ENCODE results near the gene HOXD4. TPM values are rescaled to one million over a fixed set of nuclear protein-coding genes. Genes with fewer than 3 reads are reported as not detected.

HOXD4 gene
- total and polyA plus RNA-seq, 12 donors, result 0.13 to 1.6 (median 0.40) TPM; not detected in 2

DNA sequence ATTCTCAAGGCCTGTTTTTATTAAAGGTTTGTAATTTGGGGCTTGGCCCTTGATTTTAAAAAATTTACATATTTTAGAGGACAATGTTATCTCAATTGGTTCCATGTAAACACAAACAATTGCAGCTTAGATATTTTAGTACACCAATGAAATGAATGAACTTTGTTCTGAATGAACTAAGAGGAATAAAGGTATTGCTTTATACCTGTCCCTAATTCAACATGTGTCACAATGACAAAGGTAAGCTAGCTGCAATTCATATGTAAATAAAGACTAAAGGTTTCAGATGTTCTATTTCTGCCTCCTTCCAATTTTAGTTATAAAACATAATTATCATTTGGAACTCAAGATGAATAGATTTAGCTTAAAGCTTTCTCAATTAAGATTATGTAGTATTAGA is 48.6 kb downstream of the HOXD4 start:
- H3K4me1 ChIP-seq, result no peaks in the 10 kb centered on the region
- no peaks in the 10 kb centered on the region for H3K36me3 ChIP-seq
- H3K9me3 ChIP-seq, result peaks cover 0 to 8% (median 0%) of the 10 kb centered on the region in 11 donors
- TF ChIP-seq, protein P1, sequence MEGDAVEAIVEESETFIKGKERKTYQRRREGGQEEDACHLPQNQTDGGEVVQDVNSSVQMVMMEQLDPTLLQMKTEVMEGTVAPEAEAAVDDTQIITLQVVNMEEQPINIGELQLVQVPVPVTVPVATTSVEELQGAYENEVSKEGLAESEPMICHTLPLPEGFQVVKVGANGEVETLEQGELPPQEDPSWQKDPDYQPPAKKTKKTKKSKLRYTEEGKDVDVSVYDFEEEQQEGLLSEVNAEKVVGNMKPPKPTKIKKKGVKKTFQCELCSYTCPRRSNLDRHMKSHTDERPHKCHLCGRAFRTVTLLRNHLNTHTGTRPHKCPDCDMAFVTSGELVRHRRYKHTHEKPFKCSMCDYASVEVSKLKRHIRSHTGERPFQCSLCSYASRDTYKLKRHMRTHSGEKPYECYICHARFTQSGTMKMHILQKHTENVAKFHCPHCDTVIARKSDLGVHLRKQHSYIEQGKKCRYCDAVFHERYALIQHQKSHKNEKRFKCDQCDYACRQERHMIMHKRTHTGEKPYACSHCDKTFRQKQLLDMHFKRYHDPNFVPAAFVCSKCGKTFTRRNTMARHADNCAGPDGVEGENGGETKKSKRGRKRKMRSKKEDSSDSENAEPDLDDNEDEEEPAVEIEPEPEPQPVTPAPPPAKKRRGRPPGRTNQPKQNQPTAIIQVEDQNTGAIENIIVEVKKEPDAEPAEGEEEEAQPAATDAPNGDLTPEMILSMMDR (IDR thresholded peaks at IDR 0.05), result no peak
- intact Hi-C loops (cut with DNase I), result no loop called here
- no peak overlapping the region for H3K27ac ChIP-seq
- no peak for DNase-seq
- ATAC-seq, result no peak
- peaks cover 0 to 96% (median 65%) of the 10 kb centered on the region in 7 donors for H3K27me3 ChIP-seq
- H3K4me3 ChIP-seq, result no peak overlapping the region

GRCh38 chr2:176200971-176201370 is 49.6 kb downstream of the HOXD4 start:
- Histone ChIP-seq H3K9me3 (peaks cover 0 to 8% (median 0%) of the 10 kb centered on the region in 11 donors), H3K27ac (no peak overlapping the region), H3K4me3 (no peak overlapping the region), H3K27me3 (peaks cover 0 to 96% (median 63%) of the 10 kb centered on the region in 7 donors), H3K4me1 (no peaks in the 10 kb centered on the region), H3K36me3 (no peaks in the 10 kb centered on the region)
- no peak for ATAC-seq
- WGBS, 2 donors, result 75 to 76% methylated on average over 21 of the region's 21 CpGs
- intact Hi-C loops (cut with DNase I), result no loop called here
- DNase-seq, result no peak
- TF ChIP-seq, protein P1 (IDR thresholded peaks at IDR 0.05), result no peak

DNA sequence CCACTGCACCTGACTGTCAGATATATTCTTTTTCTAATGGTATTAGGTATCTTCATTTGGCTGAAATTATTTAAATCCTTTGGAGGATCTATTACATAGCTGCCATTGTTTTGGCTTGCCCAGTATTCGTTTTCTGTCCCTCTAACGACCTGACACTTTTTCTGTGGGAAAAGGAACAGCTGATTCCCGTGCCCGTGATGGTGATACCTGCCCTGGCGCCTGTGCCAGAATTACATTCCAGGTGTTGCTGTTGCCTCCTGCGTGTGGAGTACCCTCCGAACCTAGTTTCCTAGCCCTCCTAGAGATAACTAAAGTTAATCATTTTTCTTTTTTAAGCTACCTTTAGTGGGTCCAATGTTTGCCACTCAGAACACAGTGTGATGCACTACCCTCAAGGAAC is 51.1 kb downstream of the HOXD4 start:
- no peak overlapping the region for H3K4me3 ChIP-seq
- H3K36me3 ChIP-seq, result no peaks in the 10 kb centered on the region
- H3K4me1 ChIP-seq, result no peaks in the 10 kb centered on the region
- TF ChIP-seq, protein P1 (IDR thresholded peaks at IDR 0.05), result no peak
- H3K9me3 ChIP-seq, result peaks cover 0 to 8% (median 0%) of the 10 kb centered on the region in 11 donors
- peaks cover 0 to 82% (median 47%) of the 10 kb centered on the region in 7 donors for H3K27me3 ChIP-seq
- 89 to 93% methylated on average over 7 of the region's 7 CpGs for WGBS, 2 donors
- ATAC-seq, result no peak
- DNase-seq, result no peak
- intact Hi-C loops (cut with DNase I), result no loop called here
- no peak overlapping the region for H3K27ac ChIP-seq

Small RNA genes lying within 50 kb of the gene (microRNA-seq; reads per million reads assigned to microRNA genes)
- gene MIR10B, result 859 to 2,644 reads per million in 2 donors

Other genes with a start within 250 kb of the HOXD4 start
- 10 to 100 TPM; 23.3 to 51.3 (median 33.5) TPM for gene LNPK, start 149.3 kb upstream of the HOXD4 start, total RNA-seq
- gene LNPK, start 149.3 kb upstream of the HOXD4 start, polyA plus RNA-seq, result 1 to 10 TPM; 4.9 to 5.1 TPM
- not detected for gene EVX2, start 67.6 kb upstream of the HOXD4 start, total RNA-seq
- gene EVX2, start 67.6 kb upstream of the HOXD4 start, polyA plus RNA-seq, result not detected
- not detected for gene HOXD13, start 58.8 kb upstream of the HOXD4 start, total RNA-seq
- not detected for gene HOXD13, start 58.8 kb upstream of the HOXD4 start, polyA plus RNA-seq
- gene HOXD12, start 51.8 kb upstream of the HOXD4 start, total RNA-seq, result not detected
- gene HOXD12, start 51.8 kb upstream of the HOXD4 start, polyA plus RNA-seq, result not detected
- gene HOXD11, start 44.3 kb upstream of the HOXD4 start, total RNA-seq, result not detected
- gene HOXD11, start 44.3 kb upstream of the HOXD4 start, polyA plus RNA-seq, result not detected
- not detected for gene HOXD10, start 34.8 kb upstream of the HOXD4 start, total RNA-seq
- gene HOXD10, start 34.8 kb upstream of the HOXD4 start, polyA plus RNA-seq, result not detected
- under 1 TPM in 2 of 10 donors, not detected in 8; 0.15 to 0.29 TPM for gene HOXD9, start 28.8 kb upstream of the HOXD4 start, total RNA-seq
- under 1 TPM; 0.16 to 0.29 TPM for gene HOXD9, start 28.8 kb upstream of the HOXD4 start, polyA plus RNA-seq
- gene HOXD8, start 21.8 kb upstream of the HOXD4 start, total RNA-seq, result 1 to 10 TPM in 1 of 10 donors, under 1 TPM in 7, not detected in 2; 0.26 to 1.5 (median 0.42) TPM
- under 1 TPM; 0.35 to 0.59 TPM for gene HOXD8, start 21.8 kb upstream of the HOXD4 start, polyA plus RNA-seq
- gene HOXD3, start 5.8 kb downstream of the HOXD4 start, total RNA-seq, result 1 to 10 TPM in 1 of 10 donors, under 1 TPM in 4, not detected in 5; 0.17 to 1.1 (median 0.28) TPM
- gene HOXD3, start 5.8 kb downstream of the HOXD4 start, polyA plus RNA-seq, result under 1 TPM; 0.10 to 0.15 TPM
- under 1 TPM in 2 of 10 donors, not detected in 8; 0.19 to 0.23 TPM for gene HOXD1, start 37.1 kb downstream of the HOXD4 start, total RNA-seq
- under 1 TPM; 0.03 to 0.15 TPM for gene HOXD1, start 37.1 kb downstream of the HOXD4 start, polyA plus RNA-seq
- gene MTX2, start 117.9 kb downstream of the HOXD4 start, total RNA-seq, result 10 to 100 TPM; 37.3 to 55.8 (median 46.8) TPM
- gene MTX2, start 117.9 kb downstream of the HOXD4 start, polyA plus RNA-seq, result 10 to 100 TPM; 57.0 to 65.2 TPM

Data from heart right ventricle (tissue), 16 donors.